Stimulated activated naive B cell treated with anti-CD40 and anti-IgM and Interleukin-4, amounts not matched to agents 10 μg/mL and 1 μg/mL and 100 μg/mL, for 72 hours (primary cell): Measurements from ENCODE around the gene CLDN3.
A peak's percentile ranks its signal among the peaks of the same experiment; 100 is the strongest.

ENCODE experiments used
- ATAC-seq, 2 donors: fragments of 150-1000 bp; cut with Tn5 transposase; replicated peaks; 2 replicates each; pipeline ENCODE4 v1.10.0; 2021; ENCODE audit warnings: moderate library complexity in 1 of 2
- DNase-seq: peaks from one replicate; pipeline ENCODE4 v3.0.0; 2021
- H3K27ac Mint-ChIP-seq: one replicate; pipeline ENCODE4 v1.8.0; 2022; ENCODE audit warnings: mild to moderate bottlenecking, mixed read lengths
- H3K27me3 Mint-ChIP-seq, 2 donors: one replicate each; pipeline ENCODE4 v1.8.0; 2022; ENCODE audit warnings: mixed read lengths in 2 of 2
- H3K36me3 Mint-ChIP-seq, 2 donors: one replicate each; pipeline ENCODE4 v1.8.0; 2022; ENCODE audit warnings: mixed read lengths in 2 of 2, mild to moderate bottlenecking in 1 of 2
- H3K4me1 Mint-ChIP-seq, 2 donors: one replicate each; pipeline ENCODE4 v1.8.0; 2022; ENCODE audit warnings: mixed read lengths in 2 of 2, mild to moderate bottlenecking in 1 of 2
- H3K4me3 Mint-ChIP-seq, 2 donors: one replicate each; pipeline ENCODE4 v1.8.0; 2022; ENCODE audit warnings: mild to moderate bottlenecking in 2 of 2, mixed read lengths in 2 of 2, moderate library complexity in 1 of 2
- H3K9me3 Mint-ChIP-seq, 2 donors: one replicate each; pipeline ENCODE4 v1.8.0; 2022; ENCODE audit warnings: mixed read lengths in 2 of 2, mild to moderate bottlenecking in 1 of 2

Gene CLDN3

GRCh38 chr7:73758581-73759138 is 11.4 kb downstream of the CLDN3 start:
- no peaks in the 10 kb centered on the region for H3K9me3 Mint-ChIP-seq
- H3K27me3 Mint-ChIP-seq = peaks cover 10 to 28% of the 10 kb centered on the region in 2 donors
- no peak for ATAC-seq
- no peaks in the 10 kb centered on the region for H3K36me3 Mint-ChIP-seq
- H3K27ac Mint-ChIP-seq = no peak overlapping the region
- no peak for DNase-seq
- no peaks in the 10 kb centered on the region for H3K4me1 Mint-ChIP-seq
- no peak overlapping the region for H3K4me3 Mint-ChIP-seq

GRCh38 chr7:73749931-73750776 is 19.9 kb downstream of the CLDN3 start:
- Mint-ChIP-seq H3K36me3 (no peaks in the 10 kb centered on the region), H3K4me1 (no peaks in the 10 kb centered on the region), H3K27ac (no peak overlapping the region), H3K27me3 (peaks cover 7 to 8% of the 10 kb centered on the region in 2 donors), H3K4me3 (no peak overlapping the region), H3K9me3 (no peaks in the 10 kb centered on the region)
- ATAC-seq (no peak), DNase-seq (no peak)

GRCh38 chr7:73746378-73746777 is 23.7 kb downstream of the CLDN3 start:
- Mint-ChIP-seq H3K4me3 (no peak overlapping the region), H3K4me1 (peaks cover 5 to 18% of the 10 kb centered on the region in 2 donors), H3K36me3 (no peaks in the 10 kb centered on the region), H3K9me3 (no peaks in the 10 kb centered on the region), H3K27ac (no peak overlapping the region), H3K27me3 (peaks cover 8 to 33% of the 10 kb centered on the region in 2 donors)
- DNase-seq (no peak), ATAC-seq (no peak)

- H3K27ac Mint-ChIP-seq = no peak overlapping the region
These were observed 27.1 kb downstream of the CLDN3 start for GRCh38 chr7:73742753-73743641.

GRCh38 chr7:73742338-73742752 is 27.7 kb downstream of the CLDN3 start:
- Mint-ChIP-seq H3K27ac (no peak overlapping the region), H3K9me3 (no peaks in the 10 kb centered on the region), H3K36me3 (no peaks in the 10 kb centered on the region), H3K27me3 (peaks cover 0 to 27% of the 10 kb centered on the region in 2 donors), H3K4me3 (no peak overlapping the region), H3K4me1 (peaks cover 14 to 34% of the 10 kb centered on the region in 2 donors)
- ATAC-seq (no peak), DNase-seq (no peak)

More at GRCh38 chr7:73742753-73743641, 27.1 kb downstream of the CLDN3 start:
- ATAC-seq = no peak
- no peaks in the 10 kb centered on the region for H3K9me3 Mint-ChIP-seq
- DNase-seq = no peak
- H3K27me3 Mint-ChIP-seq = peaks cover 0 to 27% of the 10 kb centered on the region in 2 donors
- H3K4me3 Mint-ChIP-seq = no peak overlapping the region
- no peaks in the 10 kb centered on the region for H3K36me3 Mint-ChIP-seq
- H3K4me1 Mint-ChIP-seq = peaks cover 7 to 27% of the 10 kb centered on the region in 2 donors

GRCh38 chr7:73741600-73741999 is 28.5 kb downstream of the CLDN3 start:
- Mint-ChIP-seq H3K27me3 (peaks cover 0 to 27% of the 10 kb centered on the region in 2 donors), H3K4me3 (no peak overlapping the region), H3K36me3 (peaks cover 2 to 5% of the 10 kb centered on the region in 2 donors), H3K27ac (no peak overlapping the region), H3K4me1 (peaks cover 14 to 40% of the 10 kb centered on the region in 2 donors), H3K9me3 (no peaks in the 10 kb centered on the region)
- DNase-seq (no peak), ATAC-seq (no peak)

GRCh38 chr7:73740771-73741170 is 29.3 kb downstream of the CLDN3 start:
- peaks cover 0 to 27% of the 10 kb centered on the region in 2 donors for H3K27me3 Mint-ChIP-seq
- peak overlapping the region in 1 of 2 donors; percentile 25 for H3K4me3 Mint-ChIP-seq
- no peak overlapping the region for H3K27ac Mint-ChIP-seq
- H3K9me3 Mint-ChIP-seq = no peaks in the 10 kb centered on the region
- ATAC-seq = no peak
- no peak for DNase-seq
- peaks cover 5 to 10% of the 10 kb centered on the region in 2 donors for H3K36me3 Mint-ChIP-seq
- peaks cover 14 to 44% of the 10 kb centered on the region in 2 donors for H3K4me1 Mint-ChIP-seq

GRCh38 chr7:73740212-73740611 is 29.9 kb downstream of the CLDN3 start:
- Mint-ChIP-seq H3K4me1 (peaks cover 14 to 44% of the 10 kb centered on the region in 2 donors), H3K9me3 (no peaks in the 10 kb centered on the region), H3K4me3 (no peak overlapping the region), H3K27me3 (peaks cover 0 to 27% of the 10 kb centered on the region in 2 donors), H3K36me3 (peaks cover 5 to 10% of the 10 kb centered on the region in 2 donors), H3K27ac (no peak overlapping the region)
- DNase-seq (no peak), ATAC-seq (no peak)

- Mint-ChIP-seq H3K4me3 (peak overlapping the region; percentile 90 to 97), H3K9me3 (no peaks in the 10 kb centered on the region), H3K27me3 (peaks cover 0 to 26% of the 10 kb centered on the region in 2 donors), H3K4me1 (peaks cover 19 to 52% of the 10 kb centered on the region in 2 donors), H3K36me3 (peaks cover 5 to 10% of the 10 kb centered on the region in 2 donors), H3K27ac (peak overlapping the region; percentile 98)
- no peak for DNase-seq
- peak; percentile 0 to 3 for ATAC-seq
These were observed 30.7 kb downstream of the CLDN3 start for GRCh38 chr7:73739387-73739767.

- Mint-ChIP-seq H3K9me3 (no peaks in the 10 kb centered on the region), H3K4me3 (peak within 1 kb of the TSS; percentile 90 to 97), H3K27me3 (peaks cover 0 to 20% of the 10 kb centered on the region in 2 donors), H3K4me1 (peaks cover 19 to 53% of the 10 kb centered on the region in 2 donors), H3K36me3 (peaks cover 5 to 10% of the 10 kb centered on the region in 2 donors), H3K27ac (peak within 1 kb of the TSS; percentile 98)
- DNase-seq (peak; percentile 94), ATAC-seq (peak; percentile 89 to 93)
These were observed 31.3 kb downstream of the CLDN3 start, which contains the start of gene ABHD11 for GRCh38 chr7:73738612-73739386. ABHD11 (minus strand) TSS chr7:73738802; CDS start chr7:73738770, 32 bp downstream.

GRCh38 chr7:73738220-73738611 is 31.9 kb downstream of the CLDN3 start:
- DNase-seq = peak; percentile 27
- peaks cover 0 to 15% of the 10 kb centered on the region in 2 donors for H3K27me3 Mint-ChIP-seq
- peak overlapping the region; percentile 90 to 97 for H3K4me3 Mint-ChIP-seq

GRCh38 chr7:73737491-73738219 is 32.4 kb downstream of the CLDN3 start:
- peaks cover 5 to 10% of the 10 kb centered on the region in 2 donors for H3K36me3 Mint-ChIP-seq
- H3K4me1 Mint-ChIP-seq = peaks cover 16 to 45% of the 10 kb centered on the region in 2 donors
- DNase-seq (no peak), ATAC-seq (no peak)
- H3K9me3 Mint-ChIP-seq = no peaks in the 10 kb centered on the region
- peak overlapping the region; percentile 90 to 97 for H3K4me3 Mint-ChIP-seq
- H3K27me3 Mint-ChIP-seq = peaks cover 0 to 10% of the 10 kb centered on the region in 2 donors
- peak overlapping the region; percentile 98 for H3K27ac Mint-ChIP-seq

More at GRCh38 chr7:73738220-73738611, 31.9 kb downstream of the CLDN3 start:
- peaks cover 18 to 50% of the 10 kb centered on the region in 2 donors for H3K4me1 Mint-ChIP-seq
- peak overlapping the region; percentile 98 for H3K27ac Mint-ChIP-seq
- H3K9me3 Mint-ChIP-seq = no peaks in the 10 kb centered on the region
- H3K36me3 Mint-ChIP-seq = peaks cover 5 to 10% of the 10 kb centered on the region in 2 donors
- ATAC-seq = peak; percentile 29 to 33

GRCh38 chr7:73736885-73737284 is 33.2 kb downstream of the CLDN3 start:
- ATAC-seq (no peak), DNase-seq (no peak)
- H3K36me3 Mint-ChIP-seq = peaks cover 5 to 10% of the 10 kb centered on the region in 2 donors
- H3K27me3 Mint-ChIP-seq = peaks cover 0 to 6% of the 10 kb centered on the region in 2 donors
- H3K9me3 Mint-ChIP-seq = no peaks in the 10 kb centered on the region
- peak overlapping the region in 1 of 2 donors; percentile 97 for H3K4me3 Mint-ChIP-seq
- H3K4me1 Mint-ChIP-seq = peaks cover 16 to 40% of the 10 kb centered on the region in 2 donors
- no peak overlapping the region for H3K27ac Mint-ChIP-seq
